Smooth muscle cell (in vitro differentiated cells): Measurements from ENCODE around the gene CAPN15. TPM values are rescaled to one million over a fixed set of nuclear protein-coding genes. Genes with fewer than 3 reads are reported as not detected.
A peak's percentile ranks its signal among the peaks of the same experiment; 100 is the strongest.

Experiments used
- DNase-seq: peaks from one replicate; lab custom pipeline; 2025; ENCODE audit not compliant: unreplicated experiment; lab: John Stamatoyannopoulos, UW
- H2AFZ ChIP-seq: fragments of 200-600 bp; sonication (generic); 2 replicates; pipeline ENCODE4 v1.6.0; 2016; ENCODE audit warnings: antibody characterized with exemption, low read depth, mild to moderate bottlenecking
- H3F3A ChIP-seq: fragments of 200-600 bp; sonication (generic); 2 replicates; pipeline ENCODE4 v1.6.0; 2017; ENCODE audit warnings: antibody characterized with exemption, low read depth
- H3K27ac ChIP-seq: fragments of 200-600 bp; sonication (generic); 2 replicates; pipeline ENCODE4 v1.5.1; 2016; ENCODE audit warnings: low read depth, mild to moderate bottlenecking
- H3K27me3 ChIP-seq: fragments of 200-600 bp; sonication (generic); 2 replicates; pipeline ENCODE4 v1.6.1; 2016; ENCODE audit warnings: low read depth, mild to moderate bottlenecking
- H3K36me3 ChIP-seq: fragments of 200-600 bp; sonication (generic); 2 replicates; pipeline ENCODE4 v1.5.1; 2016; ENCODE audit warnings: low read depth
- H3K4me1 ChIP-seq: fragments of 200-600 bp; sonication (generic); 2 replicates; pipeline ENCODE4 v1.5.1; 2016; ENCODE audit warnings: low read depth
- H3K4me2 ChIP-seq: fragments of 200-600 bp; sonication (generic); 2 replicates; pipeline ENCODE4 v1.6.0; 2016; ENCODE audit warnings: mild to moderate bottlenecking
- H3K4me3 ChIP-seq: fragments of 200-600 bp; sonication (generic); 2 replicates; pipeline ENCODE4 v1.5.1; 2016; ENCODE audit warnings: mild to moderate bottlenecking
- H3K79me2 ChIP-seq: fragments of 200-600 bp; sonication (generic); 2 replicates; pipeline ENCODE4 v1.6.0; 2016; ENCODE audit warnings: low read depth, mild to moderate bottlenecking
- H3K9ac ChIP-seq: fragments of 200-600 bp; sonication (generic); 2 replicates; pipeline ENCODE4 v1.6.0; 2016; ENCODE audit warnings: low read depth
- H3K9me3 ChIP-seq: fragments of 200-600 bp; sonication (generic); replicated peaks from 2 replicates; pipeline ENCODE4 v1.5.1; 2016; ENCODE audit warnings: low read depth
- H4K20me1 ChIP-seq: fragments of 200-600 bp; sonication (generic); 2 replicates; pipeline ENCODE4 v1.6.0; 2016; ENCODE audit warnings: low read depth
- WGBS: methylation state at CpG from one replicate; pipeline ENCODE4 v1.1.7; 2016; ENCODE audit warnings: low lambda C conversion rate; 5-methylcytosine and 5-hydroxymethylcytosine counted together
- polyA plus RNA-seq: library from polyadenylated mRNA; unstranded; fragments of >200 nt; fragmentation: Nextera tagmentation; extraction: Ambion mirVana; gene quantifications from 2 replicates; pipeline ENCODE4 v1.2.1, GENCODE V29; 2016
- total RNA-seq: library from RNA; depleted of rRNA; stranded (reverse); fragments of >200 nt; gene quantifications from 2 replicates; pipeline ENCODE4 v1.2.3, GENCODE V29; 2014
- TF ChIP-seq, protein P1 (sequence below): fragments of 200-600 bp; sonication (generic); IDR thresholded peaks from 2 replicates; pipeline ENCODE4 v1.5.1; 2017; ENCODE audit warnings: borderline replicate concordance, mild to moderate bottlenecking, antibody characterized with exemption; ENCODE audit not compliant: insufficient read depth, poor library complexity, severe bottlenecking

CAPN15 gene
- total and polyA plus RNA-seq, 2 experiments from 2014 or later = 14.7 to 18.7 TPM

DNA sequence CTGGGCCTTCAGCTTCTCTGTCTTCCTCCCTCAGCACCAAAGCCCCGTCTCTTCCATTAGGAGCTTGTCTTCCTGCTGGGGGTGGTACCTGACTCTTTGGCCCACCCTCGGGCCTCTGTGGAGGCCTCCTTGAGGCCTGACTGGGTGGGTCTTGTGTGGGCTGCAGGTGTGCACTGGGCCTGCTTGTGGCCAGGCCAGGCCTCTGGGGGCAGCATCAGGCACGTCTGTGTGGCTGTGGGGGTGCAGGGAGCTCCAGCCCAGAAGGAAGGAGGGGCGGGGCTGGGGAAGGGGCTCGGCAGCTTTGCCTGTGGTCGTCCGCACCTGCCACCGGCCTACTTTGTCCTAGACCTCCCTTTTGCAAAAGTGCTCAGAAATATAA is 49.3 kb downstream of the CAPN15 start:
- Histone ChIP-seq H3K27me3 (no peaks in the 10 kb centered on the region), H3K4me1 (no peaks in the 10 kb centered on the region), H3K27ac (no peak overlapping the region), H3K79me2 (peaks cover under 1% of the 10 kb centered on the region), H4K20me1 (peaks cover 14% of the 10 kb centered on the region), H2AFZ (no peak overlapping the region), H3K4me3 (no peak overlapping the region), H3K9me3 (no peaks in the 10 kb centered on the region), H3K9ac (no peak overlapping the region), H3K36me3 (no peaks in the 10 kb centered on the region), H3F3A (no peaks in the 10 kb centered on the region), H3K4me2 (no peak overlapping the region)
- TF ChIP-seq, protein P1, sequence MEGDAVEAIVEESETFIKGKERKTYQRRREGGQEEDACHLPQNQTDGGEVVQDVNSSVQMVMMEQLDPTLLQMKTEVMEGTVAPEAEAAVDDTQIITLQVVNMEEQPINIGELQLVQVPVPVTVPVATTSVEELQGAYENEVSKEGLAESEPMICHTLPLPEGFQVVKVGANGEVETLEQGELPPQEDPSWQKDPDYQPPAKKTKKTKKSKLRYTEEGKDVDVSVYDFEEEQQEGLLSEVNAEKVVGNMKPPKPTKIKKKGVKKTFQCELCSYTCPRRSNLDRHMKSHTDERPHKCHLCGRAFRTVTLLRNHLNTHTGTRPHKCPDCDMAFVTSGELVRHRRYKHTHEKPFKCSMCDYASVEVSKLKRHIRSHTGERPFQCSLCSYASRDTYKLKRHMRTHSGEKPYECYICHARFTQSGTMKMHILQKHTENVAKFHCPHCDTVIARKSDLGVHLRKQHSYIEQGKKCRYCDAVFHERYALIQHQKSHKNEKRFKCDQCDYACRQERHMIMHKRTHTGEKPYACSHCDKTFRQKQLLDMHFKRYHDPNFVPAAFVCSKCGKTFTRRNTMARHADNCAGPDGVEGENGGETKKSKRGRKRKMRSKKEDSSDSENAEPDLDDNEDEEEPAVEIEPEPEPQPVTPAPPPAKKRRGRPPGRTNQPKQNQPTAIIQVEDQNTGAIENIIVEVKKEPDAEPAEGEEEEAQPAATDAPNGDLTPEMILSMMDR = no peak
- 83% methylated on average over 8 of the region's 8 CpGs for WGBS
- DNase-seq = no peak

DNA sequence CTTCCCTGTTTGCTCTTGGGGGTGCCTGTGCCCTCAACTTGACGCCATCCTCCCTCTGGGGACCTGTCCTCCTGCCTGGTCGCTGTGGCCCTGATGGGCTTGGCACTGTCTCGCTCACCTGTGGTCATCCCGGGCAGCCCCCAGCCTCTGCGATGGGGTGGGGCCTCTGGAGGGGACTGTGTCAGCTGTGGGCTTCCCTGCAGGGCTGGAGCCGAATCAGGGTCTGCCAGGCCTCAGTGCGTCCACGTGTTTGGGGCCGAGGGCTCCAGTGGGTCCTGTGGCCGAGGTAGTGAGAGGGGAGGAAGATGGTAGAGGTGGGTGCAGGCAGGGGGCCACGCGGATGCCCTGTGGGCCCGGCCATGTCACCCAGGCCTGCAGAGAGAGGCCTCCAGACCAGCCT is 50.3 kb downstream of the CAPN15 start:
- 96% methylated on average over 13 of the region's 13 CpGs for WGBS
- Histone ChIP-seq H3K4me3 (no peak overlapping the region), H3K27ac (no peak overlapping the region), H2AFZ (no peak overlapping the region), H3K9me3 (no peaks in the 10 kb centered on the region), H3K4me2 (no peak overlapping the region), H3K36me3 (no peaks in the 10 kb centered on the region), H4K20me1 (peaks cover 10% of the 10 kb centered on the region), H3F3A (no peaks in the 10 kb centered on the region), H3K4me1 (no peaks in the 10 kb centered on the region), H3K27me3 (no peaks in the 10 kb centered on the region), H3K9ac (no peak overlapping the region), H3K79me2 (no peaks in the 10 kb centered on the region)
- TF ChIP-seq, protein P1 = no peak
- no peak for DNase-seq

DNA sequence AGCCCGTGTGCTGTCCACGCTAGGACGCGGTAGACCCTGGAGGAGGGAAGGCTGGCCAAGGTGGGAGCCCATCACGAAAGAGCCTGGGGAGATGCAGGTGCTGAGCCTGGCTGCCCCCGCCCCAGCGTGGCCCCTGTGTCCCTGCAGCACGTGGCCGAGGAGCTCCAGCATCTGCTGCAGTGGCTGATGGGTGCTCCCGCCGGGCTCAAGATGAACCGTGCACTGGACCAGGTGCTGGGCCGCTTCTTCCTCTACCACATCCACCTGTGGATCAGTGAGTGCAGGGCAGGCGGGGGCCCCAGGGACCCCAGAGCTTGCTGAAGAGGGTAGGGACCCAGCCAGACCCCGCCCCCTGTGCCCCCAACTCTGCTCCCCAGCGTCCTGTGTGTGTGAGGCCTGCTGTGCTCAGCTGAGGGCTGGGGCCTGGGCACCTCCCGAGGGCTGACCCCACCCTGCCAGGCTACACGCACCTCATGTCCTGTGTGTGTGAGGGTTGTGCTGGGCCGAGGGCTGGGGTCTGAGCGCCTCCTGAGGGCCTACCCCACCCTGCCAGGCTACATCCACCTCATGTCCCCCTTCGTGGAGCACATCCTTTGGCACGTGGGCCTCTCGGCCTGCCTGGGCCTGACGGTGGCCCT is 50.8 kb downstream of the CAPN15 start:
- 92% methylated on average over 21 of the region's 24 CpGs for WGBS
- TF ChIP-seq, protein P1 = no peak
- no peaks in the 10 kb centered on the region for H3K36me3 ChIP-seq
- no peaks in the 10 kb centered on the region for H3F3A ChIP-seq
- no peaks in the 10 kb centered on the region for H3K79me2 ChIP-seq
- H3K9me3 ChIP-seq = no peaks in the 10 kb centered on the region
- peak overlapping the region; percentile 76 for H3K4me2 ChIP-seq
- H3K4me1 ChIP-seq = no peaks in the 10 kb centered on the region
- DNase-seq = no peak
- H3K4me3 ChIP-seq = no peak overlapping the region
- no peak overlapping the region for H3K27ac ChIP-seq
- no peak overlapping the region for H2AFZ ChIP-seq
- no peaks in the 10 kb centered on the region for H3K27me3 ChIP-seq
- H4K20me1 ChIP-seq = peaks cover 5% of the 10 kb centered on the region
- H3K9ac ChIP-seq = no peak overlapping the region

DNA sequence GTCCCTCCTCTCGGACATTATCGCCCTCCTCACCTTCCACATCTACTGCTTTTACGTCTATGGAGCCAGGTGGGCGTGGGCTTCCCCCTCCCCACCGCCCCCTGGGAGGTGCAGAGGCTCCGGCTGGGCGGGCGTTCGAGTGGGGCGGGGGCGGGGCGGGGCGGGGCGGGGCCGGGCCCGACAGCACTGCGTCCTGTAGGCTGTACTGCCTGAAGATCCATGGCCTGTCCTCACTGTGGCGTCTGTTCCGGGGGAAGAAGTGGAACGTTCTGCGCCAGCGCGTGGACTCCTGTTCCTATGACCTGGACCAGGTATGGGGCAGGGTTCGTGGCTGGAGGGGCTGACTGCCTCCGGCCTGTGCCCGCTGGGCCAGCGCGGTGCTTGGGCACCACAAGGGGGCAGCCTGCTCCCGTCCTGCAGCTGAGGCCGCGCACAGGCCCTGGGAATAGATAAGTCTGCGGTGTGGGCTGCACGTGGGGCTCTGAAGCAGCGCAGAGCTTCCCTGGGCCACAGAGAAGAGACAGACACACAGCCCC is 51.4 kb downstream of the CAPN15 start:
- H3K4me3 ChIP-seq = no peak overlapping the region
- DNase-seq = peak; percentile 38
- 17% methylated on average over 33 of the region's 34 CpGs for WGBS
- H3K9ac ChIP-seq = no peak overlapping the region
- no peak overlapping the region for H2AFZ ChIP-seq
- H3F3A ChIP-seq = no peaks in the 10 kb centered on the region
- no peaks in the 10 kb centered on the region for H4K20me1 ChIP-seq
- H3K9me3 ChIP-seq = no peaks in the 10 kb centered on the region
- no peaks in the 10 kb centered on the region for H3K4me1 ChIP-seq
- H3K27ac ChIP-seq = no peak overlapping the region
- peak overlapping the region; percentile 76 for H3K4me2 ChIP-seq
- H3K79me2 ChIP-seq = no peaks in the 10 kb centered on the region
- H3K36me3 ChIP-seq = no peaks in the 10 kb centered on the region
- TF ChIP-seq, protein P1 = peak; percentile 83
- H3K27me3 ChIP-seq = no peaks in the 10 kb centered on the region
